ENCODE results near the gene NEK8. TPM values are rescaled to one million over a fixed set of nuclear protein-coding genes. Genes with fewer than 3 reads are reported as not detected.
A peak's percentile ranks its signal among the peaks of the same experiment; 100 is the strongest.

Gene NEK8
- total and polyA plus RNA-seq, 9 of the 15 experiments (the other 6 are each of a cell fraction or from before 2014, with no cell fraction given) = 0.98 to 16.6 (median 4.6) TPM

DNA sequence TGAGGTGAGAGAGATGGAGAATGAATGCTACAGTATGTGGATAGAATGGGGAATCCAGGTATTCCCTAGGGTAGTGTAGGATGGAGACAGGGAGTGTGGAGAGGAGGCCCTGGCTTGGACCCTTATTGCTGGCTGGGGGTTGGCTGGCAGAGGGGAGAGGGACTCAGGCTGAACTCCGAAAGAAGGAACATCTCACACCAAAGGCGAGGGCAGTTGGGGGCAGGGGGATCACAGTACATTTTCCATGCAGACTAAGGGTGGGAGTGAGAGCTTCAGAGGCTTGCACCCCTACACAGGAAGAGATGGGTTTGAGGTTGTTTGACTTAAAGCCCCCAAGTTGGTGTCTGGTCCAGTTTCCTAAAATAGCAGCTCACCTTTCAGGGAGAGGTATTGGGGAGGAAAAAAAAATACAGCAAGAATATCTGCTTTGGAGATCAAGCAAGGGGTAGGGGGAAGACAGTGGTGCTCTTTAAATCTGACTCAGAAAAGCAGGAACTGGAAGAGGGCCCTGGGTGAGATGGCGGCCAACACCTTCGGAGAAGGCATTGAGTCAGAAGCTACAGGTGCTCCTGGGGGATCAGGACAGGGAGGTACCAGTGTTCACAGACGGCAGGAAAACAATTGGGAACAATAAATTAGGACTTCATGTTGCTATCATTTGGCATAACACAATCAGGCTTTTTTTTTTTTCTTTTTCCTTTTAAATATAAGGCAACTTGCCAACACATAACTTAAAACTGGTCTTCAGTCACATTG, 27.6 kb downstream of the NEK8 start:
- Histone ChIP-seq H3K4me3 (no peak overlapping the region), H3K4me1 (replicated peaks in 1 of 2; ENCODE audit: control insufficient read depth in 2 of 2, insufficient read depth in 2 of 2, low read length in 2 of 2) (peaks cover 0 to 10% of the 10 kb centered on the region in 2 experiments; a peak in 3 of 5 replicates), H3K79me2 (ENCODE audit: control insufficient read depth, insufficient read depth, low read length) (peaks cover 6% of the 10 kb centered on the region; the same call in 2 of the 3 replicates), H2AFZ (ENCODE audit: low read depth, low read length) (no peak overlapping the region), H3K9ac (ENCODE audit: insufficient read depth in 1 of 2, low read depth in 2 of 2, low read length in 2 of 2) (no peak overlapping the region), H3K27me3 (ENCODE audit: control insufficient read depth in 2 of 2, insufficient read depth in 2 of 2, low read length in 2 of 2) (no peaks in the 10 kb centered on the region), H4K20me1 (replicated peaks; ENCODE audit: control insufficient read depth, insufficient read depth, low read length) (no peaks in the 10 kb centered on the region), H3K36me3 (ENCODE audit: control insufficient read depth, insufficient read depth, low read length) (peaks cover 57% of the 10 kb centered on the region), H3K4me2 (ENCODE audit: insufficient read depth, low read length) (no peak overlapping the region), H3K9me1 (ENCODE audit: control insufficient read depth, insufficient read depth, low read length) (peaks cover 5% of the 10 kb centered on the region), H3K27ac (ENCODE audit: extremely low read depth, low read depth, low read length) (no peak overlapping the region), H3K9me3 (replicated peaks; ENCODE audit: control insufficient read depth, insufficient read depth, low read depth, low read length) (no peaks in the 10 kb centered on the region)
- in situ Hi-C loops (cut with MboI) = no loop called here
- 87% methylated on average over 5 of the region's 5 CpGs for WGBS (ENCODE audit: insufficient coverage, low coverage, missing lambda C conversion rate)
- intact Hi-C loops (cut with micrococcal nuclease) = no loop called here
- BruUV-seq (replicated peaks) = no TSS peak
- TF ChIP-seq ZNF197 (CRISPR knock-in tag; IDR thresholded peaks at IDR 0.05; ENCODE audit: low read depth) (no peak), MYNN (IDR thresholded peaks at IDR 0.05) (no peak), MYNN (CRISPR knock-in tag; IDR thresholded peaks at IDR 0.05) (no peak), SUPT5H (IDR thresholded peaks at IDR 0.05) (peak; percentile 22; the same call in 1 of the 2 replicates)
- ATAC-seq (no peak), DNase-seq (ENCODE audit: extremely low read depth in 1 of 4, low spot score in 3 of 4) (no peak), FAIRE-seq (no peak)
- ChIA-PET CTCF (ENCODE audit: low intra/inter-chr PET ratio) (no interaction called here), POLR2A (interaction anchor here (0.9 to 1.4 kb wide), 3 partner anchors 9 to 29 kb away, joined by 3 to 5 read pairs (median 3); no protein-coding TSS in a partner anchor)

Measured in K562 (cell line).